Measurements from ENCODE around the gene TMEM89. TPM values are rescaled to one million over a fixed set of nuclear protein-coding genes. Genes with fewer than 3 reads are reported as not detected.

The TMEM89 gene
- total and polyA plus RNA-seq, 7 donors: not detected

DNA sequence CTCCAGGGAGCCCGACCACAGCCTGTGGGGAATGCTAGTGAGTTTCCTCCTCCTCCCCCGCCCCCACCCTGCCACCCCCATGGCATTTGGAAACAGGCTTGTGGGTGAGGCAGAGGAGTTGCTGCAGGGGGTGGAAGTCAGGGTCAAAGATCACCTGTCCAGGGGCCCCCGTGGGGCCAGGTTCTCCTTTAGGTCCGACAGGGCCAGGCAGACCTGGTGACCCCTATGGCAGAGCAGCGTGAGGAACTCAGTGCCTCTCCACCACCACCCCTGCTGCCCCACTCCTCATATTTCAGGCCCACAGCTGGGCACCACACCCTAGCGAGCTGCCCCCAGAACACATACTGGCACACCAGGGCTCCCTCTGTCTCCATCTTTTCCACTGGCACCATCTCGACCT lies 49.1 kb downstream of the TMEM89 start:
- 68 to 86% (median 82%) methylated on average over 6 to 7 of the region's 7 CpGs for WGBS, 3 donors
- no peaks in the 10 kb centered on the region for H3K9me3 ChIP-seq
- no peaks in the 10 kb centered on the region for H3K4me1 ChIP-seq
- H3K27ac ChIP-seq: no peak overlapping the region
- no peak for DNase-seq
- H3K27me3 ChIP-seq (ENCODE audit: insufficient read depth in 3 of 3, low read length in 2 of 3): no peaks in the 10 kb centered on the region
- intact Hi-C loops (cut with DNase I): no loop called here
- no peak for TF ChIP-seq CTCF (IDR thresholded peaks at IDR 0.05)
- no peak overlapping the region for H3K4me3 ChIP-seq
- no peak for ATAC-seq
- peaks cover 0 to 11% of the 10 kb centered on the region in 2 donors for H3K36me3 ChIP-seq (ENCODE audit: insufficient read depth in 1 of 2, low read depth in 1 of 2)

GRCh38 chr3:48571938-48572337 lies 49.6 kb downstream of the TMEM89 start:
- Histone ChIP-seq H3K9me3 (no peaks in the 10 kb centered on the region), H3K27ac (no peak overlapping the region), H3K4me1 (no peaks in the 10 kb centered on the region), H3K36me3 (ENCODE audit: insufficient read depth in 1 of 2, low read depth in 1 of 2) (peaks cover 0 to 6% of the 10 kb centered on the region in 2 donors), H3K4me3 (no peak overlapping the region), H3K27me3 (ENCODE audit: insufficient read depth in 3 of 3, low read length in 2 of 3) (no peaks in the 10 kb centered on the region)
- TF ChIP-seq CTCF (IDR thresholded peaks at IDR 0.05): no peak
- 79 to 84% (median 83%) methylated on average over 12 of the region's 12 CpGs for WGBS, 3 donors
- intact Hi-C loops (cut with DNase I): no loop called here
- DNase-seq (no peak), ATAC-seq (no peak)

Other genes with a start within 250 kb of the TMEM89 start
- gene FBXW12, start 249.6 kb downstream of the TMEM89 start, total RNA-seq: not detected
- gene FBXW12, start 249.6 kb downstream of the TMEM89 start, polyA plus RNA-seq: under 1 TPM in 1 of 3 donors, not detected in 2; 0.01 TPM
- 1 to 10 TPM; 2.5 to 3.9 (median 2.8) TPM for gene PLXNB1, start 191.7 kb downstream of the TMEM89 start, total RNA-seq
- 1 to 10 TPM; 2.3 to 6.1 (median 2.5) TPM for gene PLXNB1, start 191.7 kb downstream of the TMEM89 start, polyA plus RNA-seq
- gene CCDC51, start 181.7 kb downstream of the TMEM89 start, total RNA-seq: 1 to 10 TPM; 5.3 to 9.5 (median 5.4) TPM
- gene CCDC51, start 181.7 kb downstream of the TMEM89 start, polyA plus RNA-seq: 10 to 100 TPM in 2 of 3 donors, 1 to 10 TPM in 1; 7.7 to 19.6 (median 16.5) TPM
- 100 to 1,000 TPM; 156 to 218 (median 185) TPM for gene TMA7, start 181.5 kb downstream of the TMEM89 start, total RNA-seq
- gene TMA7, start 181.5 kb downstream of the TMEM89 start, polyA plus RNA-seq: 100 to 1,000 TPM; 295 to 342 (median 332) TPM
- 1 to 10 TPM; 4.4 to 5.6 (median 5.2) TPM for gene ATRIP, start 175.0 kb downstream of the TMEM89 start, total RNA-seq
- gene ATRIP, start 175.0 kb downstream of the TMEM89 start, polyA plus RNA-seq: 1 to 10 TPM; 3.7 to 4.5 (median 3.9) TPM
- 10 to 100 TPM; 23.9 to 34.7 (median 28.7) TPM for gene SHISA5, start 117.6 kb downstream of the TMEM89 start, total RNA-seq
- 10 to 100 TPM; 16.9 to 24.3 (median 23.1) TPM for gene SHISA5, start 117.6 kb downstream of the TMEM89 start, polyA plus RNA-seq
- gene PFKFB4, start 65.0 kb downstream of the TMEM89 start, total RNA-seq: 1 to 10 TPM in 3 of 4 donors, under 1 TPM in 1; 0.95 to 4.1 (median 1.6) TPM
- 1 to 10 TPM in 1 of 3 donors, under 1 TPM in 2; 0.25 to 2.1 (median 0.59) TPM for gene PFKFB4, start 65.0 kb downstream of the TMEM89 start, polyA plus RNA-seq
- under 1 TPM in 1 of 4 donors, not detected in 3; 0.32 TPM for gene UCN2, start 58.0 kb downstream of the TMEM89 start, total RNA-seq
- under 1 TPM in 2 of 3 donors, not detected in 1; 0.12 to 0.17 TPM for gene UCN2, start 58.0 kb downstream of the TMEM89 start, polyA plus RNA-seq
- 10 to 100 TPM in 1 of 4 donors, 1 to 10 TPM in 3; 5.1 to 22.2 (median 5.8) TPM for gene COL7A1, start 26.4 kb downstream of the TMEM89 start, total RNA-seq
- 1 to 10 TPM; 1.6 to 3.5 (median 2.7) TPM for gene COL7A1, start 26.4 kb downstream of the TMEM89 start, polyA plus RNA-seq
- gene UQCRC1, start 12.1 kb downstream of the TMEM89 start, total RNA-seq: 100 to 1,000 TPM; 466 to 704 (median 587) TPM
- 100 to 1,000 TPM; 499 to 719 (median 685) TPM for gene UQCRC1, start 12.1 kb downstream of the TMEM89 start, polyA plus RNA-seq
- 10 to 100 TPM in 1 of 4 donors, 1 to 10 TPM in 3; 5.6 to 13.0 (median 6.6) TPM for gene SLC26A6, start 13.7 kb upstream of the TMEM89 start, total RNA-seq
- gene SLC26A6, start 13.7 kb upstream of the TMEM89 start, polyA plus RNA-seq: 10 to 100 TPM in 1 of 3 donors, 1 to 10 TPM in 2; 4.5 to 10.5 (median 6.0) TPM
- under 1 TPM; 0.04 to 0.19 (median 0.09) TPM for gene CELSR3, start 41.1 kb upstream of the TMEM89 start, total RNA-seq
- under 1 TPM; 0.06 to 0.21 (median 0.16) TPM for gene CELSR3, start 41.1 kb upstream of the TMEM89 start, polyA plus RNA-seq
- gene NCKIPSD, start 64.1 kb upstream of the TMEM89 start, total RNA-seq: 1 to 10 TPM; 5.9 to 8.6 (median 7.5) TPM
- gene NCKIPSD, start 64.1 kb upstream of the TMEM89 start, polyA plus RNA-seq: 1 to 10 TPM; 5.9 to 7.0 (median 6.0) TPM
- 10 to 100 TPM; 14.0 to 27.8 (median 21.3) TPM for gene IP6K2, start 95.5 kb upstream of the TMEM89 start, total RNA-seq
- gene IP6K2, start 95.5 kb upstream of the TMEM89 start, polyA plus RNA-seq: 10 to 100 TPM; 22.5 to 36.8 (median 24.1) TPM
- 100 to 1,000 TPM in 2 of 4 donors, 10 to 100 TPM in 2; 66.2 to 126 (median 100) TPM for gene PRKAR2A, start 226.1 kb upstream of the TMEM89 start, total RNA-seq
- gene PRKAR2A, start 226.1 kb upstream of the TMEM89 start, polyA plus RNA-seq: 10 to 100 TPM; 24.3 to 92.5 (median 33.6) TPM

All from psoas muscle (tissue), 8 donors.